Bone marrow (tissue), 2 donors: ENCODE data around the gene S100A11.

Experiments
- DNase-seq, 2 donors: peaks; one replicate each; lab custom pipeline; 2025; lab: John Stamatoyannopoulos, UW

The S100A11 gene

DNA sequence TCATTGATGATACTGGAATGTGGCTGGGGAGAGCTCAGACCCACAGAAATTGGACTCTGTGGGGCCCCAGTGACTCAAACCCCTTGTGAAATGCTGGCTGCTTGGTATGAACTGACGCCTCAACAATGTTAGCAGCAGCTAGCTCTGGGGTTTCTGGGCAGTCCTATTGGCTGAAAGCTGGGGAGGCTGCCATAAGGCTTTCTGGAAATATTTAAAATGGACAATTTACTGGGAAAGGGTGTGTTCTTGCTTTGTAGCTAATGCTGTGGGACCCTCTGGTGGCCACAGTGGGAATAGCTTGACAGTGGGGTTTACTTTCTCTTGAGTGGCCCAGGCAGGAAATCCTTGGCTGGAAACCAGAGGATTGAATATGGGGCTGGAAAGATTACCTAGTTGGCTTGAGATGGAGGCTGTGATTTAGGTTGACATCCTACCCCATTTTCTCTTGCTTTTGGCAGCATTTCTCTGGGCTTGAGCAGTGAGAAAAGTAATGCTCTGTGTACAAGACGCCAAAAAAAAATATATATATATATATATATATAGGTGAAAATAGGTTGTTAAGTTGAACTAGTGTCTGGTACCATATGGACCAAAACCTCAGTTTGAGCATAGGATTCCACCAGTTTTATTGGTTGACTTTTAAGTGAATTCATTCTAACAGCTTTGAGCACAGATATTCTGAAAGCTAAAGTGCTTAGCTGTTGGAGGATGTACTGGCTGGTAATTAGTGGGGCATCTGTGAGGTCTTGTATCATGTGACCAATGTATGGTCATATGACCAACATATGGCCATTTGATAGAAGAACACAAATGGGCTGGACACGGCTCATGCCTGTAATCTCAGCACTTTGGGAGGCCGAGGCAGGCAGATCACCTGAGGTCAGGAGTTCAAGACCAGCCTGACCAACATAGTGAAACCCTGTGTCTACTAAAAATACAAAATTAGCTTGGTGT is 34.9 kb downstream of the S100A11 start:
- DNase-seq, result peak; percentile 48 to 50

DNA sequence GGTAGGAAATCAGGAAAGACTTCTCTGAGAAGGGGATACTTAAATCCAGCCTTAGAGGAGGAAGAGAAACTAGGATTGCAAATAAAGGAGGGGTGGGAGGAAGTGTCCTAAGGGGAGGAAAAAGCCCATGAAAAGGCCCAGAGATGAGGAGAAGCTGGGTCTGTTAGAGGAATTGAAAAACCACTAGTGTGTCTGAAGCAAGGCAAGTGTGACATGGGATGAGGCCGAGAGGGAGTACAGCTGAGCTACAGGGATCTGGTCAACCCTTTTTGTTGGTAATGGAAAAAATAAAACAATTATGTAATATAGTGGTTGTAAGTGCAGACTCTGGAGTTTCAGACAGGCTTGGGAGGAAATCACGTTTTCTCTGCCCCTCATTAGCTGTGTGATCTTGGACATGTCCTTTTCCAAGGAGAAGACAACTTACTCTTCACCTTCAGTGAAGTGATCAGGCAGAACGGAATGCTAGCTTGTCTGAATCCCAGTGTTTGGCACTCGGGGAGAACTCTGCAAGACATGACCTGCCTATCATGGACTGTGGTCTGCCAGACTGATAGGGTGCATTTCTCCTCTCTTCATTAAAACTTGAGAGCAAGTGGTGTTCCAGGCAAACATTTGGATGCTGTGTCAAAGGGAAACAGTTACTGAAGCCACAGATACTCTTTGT is 35.7 kb downstream of the S100A11 start:
- DNase-seq, result no peak

DNA sequence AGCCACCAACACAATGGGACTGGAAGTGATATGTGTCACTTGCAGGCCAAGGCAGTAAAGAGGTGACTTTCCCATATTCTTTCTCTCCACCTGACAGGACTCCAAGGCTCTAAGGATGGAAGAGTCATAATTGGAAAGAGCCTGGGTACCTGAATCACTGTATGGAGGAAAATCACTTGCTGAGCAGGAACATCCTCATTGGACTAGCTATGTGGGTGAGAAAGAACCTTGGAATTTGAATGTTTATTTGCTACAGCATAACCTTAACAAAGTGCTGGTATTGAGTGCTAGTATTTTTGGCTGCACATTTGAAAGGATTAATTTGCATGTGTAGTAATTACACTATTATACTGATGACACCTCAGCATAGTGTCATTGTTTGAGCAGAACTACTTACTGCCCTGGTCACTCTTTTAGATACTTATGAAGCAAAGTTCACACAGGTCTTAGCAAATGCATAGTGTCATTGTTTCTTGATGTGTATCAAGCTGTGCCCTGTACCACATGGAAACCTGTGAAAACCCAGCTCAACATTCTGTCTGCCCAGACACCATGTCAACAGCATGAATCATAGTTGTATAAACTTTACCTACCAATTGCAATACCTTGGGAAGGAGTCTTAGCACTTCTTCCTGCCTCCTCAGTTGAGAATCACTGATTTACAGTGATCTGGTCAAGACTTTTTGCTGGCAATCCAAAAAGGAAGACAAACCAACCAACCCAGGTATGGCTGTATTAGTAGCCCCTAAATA is 38.0 kb downstream of the S100A11 start:
- DNase-seq, result no peak

DNA sequence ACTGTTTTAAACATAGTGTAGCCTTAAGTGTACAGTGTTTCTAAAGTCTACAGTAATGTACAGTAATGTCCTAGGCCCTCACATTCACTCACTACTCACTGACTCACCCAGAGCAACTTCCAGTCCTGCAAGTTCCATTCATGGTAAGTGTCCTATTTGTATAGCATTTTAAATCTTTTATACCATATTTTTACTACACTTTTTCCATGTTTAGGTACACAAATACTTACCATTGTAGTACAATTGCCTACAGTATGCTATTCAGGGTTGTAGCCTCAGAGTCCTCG is 39.6 kb downstream of the S100A11 start:
- DNase-seq, result no peak

DNA sequence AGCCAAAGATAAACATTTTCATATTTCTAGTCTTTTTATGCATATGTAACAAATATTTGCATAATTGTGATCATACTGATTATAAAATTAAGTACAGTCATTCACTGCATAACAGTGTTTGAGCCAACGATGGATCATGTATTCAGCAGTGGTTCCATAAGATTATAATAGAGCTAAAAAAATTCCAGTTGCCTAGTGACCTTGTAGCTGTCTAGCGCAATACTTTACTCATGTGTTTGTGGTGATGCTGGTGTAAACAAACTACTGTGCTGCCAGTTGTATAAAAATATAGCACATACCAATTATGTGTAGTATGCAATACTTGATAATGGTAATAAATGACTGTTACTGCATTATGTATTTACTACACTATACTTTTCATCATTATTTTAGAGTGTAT is 41.0 kb downstream of the S100A11 start:
- DNase-seq, result no peak

DNA sequence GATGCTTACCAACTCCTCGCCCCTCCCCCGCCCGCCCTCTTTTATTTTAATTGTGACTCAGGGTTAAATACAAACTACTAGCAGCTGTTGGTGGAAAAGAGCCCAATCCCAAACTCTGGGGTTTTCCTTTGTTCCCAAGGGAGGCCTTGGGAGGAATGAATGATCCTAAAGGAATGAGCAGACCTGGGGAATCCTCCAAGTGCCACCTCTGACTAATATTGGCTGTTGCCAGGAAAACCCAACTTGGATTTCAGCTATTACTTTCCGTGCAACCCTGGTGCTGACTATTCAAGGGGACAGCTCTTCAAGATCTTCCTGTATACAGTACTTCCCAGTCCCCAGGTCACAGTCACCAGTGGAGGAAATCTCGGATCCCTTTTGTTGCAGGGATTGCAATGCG is 41.8 kb downstream of the S100A11 start:
- no peak for DNase-seq

DNA sequence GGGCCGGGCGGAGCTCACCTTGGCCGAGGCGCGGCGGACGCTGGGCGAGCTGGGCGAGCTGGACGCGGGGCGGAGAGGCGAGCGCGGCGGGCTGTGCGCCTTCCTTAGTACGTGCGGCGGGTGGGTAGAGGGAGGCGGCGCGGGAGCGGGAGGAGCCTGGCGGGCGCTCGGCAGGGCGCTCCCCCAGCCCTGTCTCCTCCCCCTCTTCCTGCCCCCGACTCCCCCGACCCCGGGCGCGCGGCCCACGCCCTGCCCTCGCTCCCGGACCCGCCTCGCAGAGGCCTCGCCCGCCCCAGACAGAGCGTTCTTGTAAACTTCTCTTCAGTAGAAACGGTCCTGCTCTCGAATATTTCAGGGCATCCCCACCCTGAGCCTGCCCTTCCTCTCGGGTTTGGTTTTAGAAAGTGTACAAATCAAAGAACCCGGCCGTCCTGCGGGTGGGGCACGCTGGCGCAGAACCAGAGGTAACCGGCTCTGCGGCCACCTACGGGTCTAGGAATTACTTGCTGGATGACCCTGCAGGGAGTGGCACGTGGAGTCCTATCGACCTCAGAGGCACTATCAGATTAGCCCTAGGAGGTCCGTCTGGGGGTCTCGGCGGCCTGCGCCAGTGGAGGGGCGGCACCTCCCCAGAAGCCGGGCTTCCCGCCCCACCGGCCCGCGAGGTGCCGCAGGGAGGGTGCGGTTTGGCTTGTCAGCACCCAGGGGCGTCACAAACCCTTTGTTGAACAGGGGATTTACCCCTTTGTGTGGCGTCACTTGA is 42.9 kb downstream of the S100A11 start, which contains the start of gene S100A10:
Gene S100A10, minus strand, starts transcription at position 126 of the 763 bp plus-strand sequence. CDS start 7,629 bp downstream, outside the sequence.
- peak in 1 of 2 donors; percentile 73 for DNase-seq

DNA sequence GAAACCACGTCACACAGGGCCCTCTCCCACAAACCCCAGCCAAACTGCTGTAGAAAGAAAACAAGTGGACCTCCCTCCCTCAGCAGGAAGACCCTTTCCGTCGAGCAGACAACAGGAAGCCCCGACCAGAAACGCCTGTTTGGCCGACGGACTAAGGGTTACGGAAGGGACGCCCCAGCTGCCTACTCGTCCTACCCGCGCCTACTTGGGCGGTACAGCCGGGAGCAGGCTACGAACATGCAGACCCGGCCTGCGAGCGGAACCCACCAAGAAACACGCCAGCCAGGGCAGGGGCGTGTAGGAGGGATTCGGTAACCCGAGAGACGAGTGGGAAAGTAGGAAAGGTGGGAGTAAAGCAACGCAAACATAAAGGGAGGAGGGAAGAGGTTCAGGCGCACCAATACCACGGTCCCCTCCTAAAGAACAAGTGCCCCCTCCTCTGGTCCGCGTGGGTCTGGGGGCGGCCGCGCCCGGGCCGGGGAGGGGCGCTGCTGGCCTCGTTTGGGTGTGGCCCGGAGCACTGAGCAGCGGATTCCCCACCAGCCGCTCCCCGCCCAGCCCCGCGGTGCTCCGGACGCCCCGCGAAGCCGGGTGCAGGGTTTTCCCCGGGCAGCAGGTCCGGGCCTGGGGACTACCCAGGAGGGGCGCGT is 43.6 kb downstream of the S100A11 start:
- peak in 1 of 2 donors; percentile 57 for DNase-seq

DNA sequence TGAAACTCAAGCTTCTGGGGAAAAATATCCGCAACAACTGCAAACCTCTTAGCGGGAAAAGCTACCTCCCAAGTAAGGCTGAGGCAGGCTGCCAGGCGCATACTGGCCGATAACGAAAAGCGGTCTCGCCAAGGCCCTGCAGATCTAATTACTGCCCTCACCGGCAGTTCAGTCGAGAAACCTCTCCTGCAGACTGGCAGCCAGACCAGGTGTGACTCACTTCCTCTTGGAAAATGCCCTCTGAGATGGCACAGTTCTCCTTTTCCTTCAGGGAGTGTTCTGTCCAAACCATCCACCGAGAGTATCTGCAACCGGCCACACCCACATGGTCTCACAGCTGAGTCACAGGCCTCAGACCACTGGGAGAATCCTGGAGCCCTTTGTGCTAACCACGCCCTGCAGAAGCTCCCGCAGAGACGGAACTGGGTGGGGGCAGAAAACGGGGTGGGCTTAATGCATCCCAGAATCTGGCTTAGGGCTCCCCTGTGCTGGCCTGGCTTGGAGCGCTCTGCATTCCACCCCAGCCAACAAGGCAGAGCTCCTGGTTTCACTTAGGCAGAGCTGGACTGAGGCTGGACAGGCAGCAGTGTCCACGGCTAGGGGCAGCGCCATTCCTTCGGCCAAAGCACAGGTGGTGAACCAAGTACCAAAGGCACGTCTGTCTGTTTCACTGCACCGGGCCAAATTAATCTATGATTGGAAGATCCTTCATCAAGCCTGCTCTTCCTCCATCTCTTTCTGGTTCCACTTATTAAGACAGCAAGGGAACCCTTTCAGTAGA is 44.3 kb downstream of the S100A11 start:
- DNase-seq, result peak in 1 of 2 donors; percentile 63

DNA sequence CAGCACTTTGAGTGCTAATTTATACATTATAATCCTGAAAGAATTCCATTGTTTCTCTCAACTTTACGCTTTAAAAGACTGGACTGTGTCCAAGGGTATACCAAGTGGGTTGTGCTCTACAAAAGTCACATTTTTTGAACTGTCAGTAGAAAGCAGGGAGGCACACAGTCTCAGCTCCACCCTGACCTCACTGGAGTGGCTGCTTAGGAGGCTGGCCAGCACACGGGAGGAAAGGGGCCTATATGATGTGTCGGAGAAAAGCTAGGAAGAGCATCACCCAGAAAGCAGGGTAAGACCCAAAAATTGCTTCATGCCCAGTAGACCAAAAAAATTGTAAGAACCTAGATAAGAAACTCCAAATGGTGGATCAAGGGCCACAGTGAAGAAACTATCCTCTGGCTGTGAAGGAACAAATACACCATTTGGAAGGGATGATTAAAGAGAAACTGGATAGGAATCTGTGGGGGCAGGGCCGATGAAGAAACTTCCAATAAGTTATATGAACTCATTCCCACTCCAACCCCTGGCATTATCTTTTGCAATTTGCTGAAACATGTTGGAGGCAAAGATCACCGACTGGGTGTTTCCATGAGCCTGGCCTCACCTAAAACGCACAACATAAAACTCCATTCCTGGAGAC is 45.0 kb downstream of the S100A11 start:
- DNase-seq, result no peak

DNA sequence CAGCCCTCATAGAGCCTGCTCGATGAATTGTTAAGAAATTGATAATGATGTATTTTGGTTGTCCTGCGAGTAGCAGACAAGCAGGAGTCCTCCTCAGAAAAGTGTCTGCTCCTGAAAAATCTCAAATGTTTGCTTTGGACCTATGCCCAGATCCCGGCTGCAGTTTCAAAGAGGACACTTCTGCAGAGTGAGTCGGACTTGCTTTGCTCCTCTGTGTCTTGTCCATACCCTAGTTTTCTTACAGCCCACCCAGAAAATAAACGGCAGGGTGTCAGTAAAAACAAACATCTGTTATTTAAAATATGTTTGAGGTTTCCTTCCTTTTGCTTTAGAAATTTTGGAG is 46.0 kb downstream of the S100A11 start:
- DNase-seq, result no peak

DNA sequence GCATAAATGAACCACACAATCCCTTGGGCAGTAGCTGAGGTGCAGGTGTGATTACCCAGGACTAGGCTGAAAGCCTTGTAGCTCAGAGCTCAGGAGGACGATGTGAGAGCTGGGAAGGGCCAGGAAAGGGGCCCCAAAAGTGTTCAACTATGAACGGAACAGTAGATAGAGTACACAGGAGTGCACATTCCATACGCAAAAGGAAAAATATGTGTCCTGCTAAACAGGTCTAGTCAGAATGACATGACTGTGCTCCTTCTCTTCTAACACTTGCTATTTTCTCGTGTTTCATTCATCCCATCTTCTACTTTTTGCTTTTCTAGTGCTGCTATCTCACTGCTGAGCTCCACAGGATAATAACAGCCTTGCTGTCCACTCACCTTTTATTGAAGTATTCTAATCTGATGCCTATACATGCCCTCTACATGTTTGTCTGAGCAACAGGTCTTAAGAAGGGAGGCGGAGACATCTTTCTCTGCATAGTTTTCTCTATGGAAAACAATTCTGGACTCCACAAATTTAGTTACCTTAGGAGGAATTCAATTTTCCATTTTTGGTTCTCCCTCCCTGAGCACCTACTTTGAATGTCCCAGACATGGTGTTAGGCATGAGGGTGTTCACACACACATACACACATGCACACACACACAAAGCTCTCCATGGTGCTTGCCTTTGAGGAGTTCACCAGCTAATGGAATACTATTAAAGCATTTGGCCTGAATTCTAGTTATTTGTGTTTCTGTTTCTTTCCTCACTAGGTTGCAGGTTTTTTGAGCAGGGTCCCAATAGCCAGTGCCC is 46.5 kb downstream of the S100A11 start:
- no peak for DNase-seq

DNA sequence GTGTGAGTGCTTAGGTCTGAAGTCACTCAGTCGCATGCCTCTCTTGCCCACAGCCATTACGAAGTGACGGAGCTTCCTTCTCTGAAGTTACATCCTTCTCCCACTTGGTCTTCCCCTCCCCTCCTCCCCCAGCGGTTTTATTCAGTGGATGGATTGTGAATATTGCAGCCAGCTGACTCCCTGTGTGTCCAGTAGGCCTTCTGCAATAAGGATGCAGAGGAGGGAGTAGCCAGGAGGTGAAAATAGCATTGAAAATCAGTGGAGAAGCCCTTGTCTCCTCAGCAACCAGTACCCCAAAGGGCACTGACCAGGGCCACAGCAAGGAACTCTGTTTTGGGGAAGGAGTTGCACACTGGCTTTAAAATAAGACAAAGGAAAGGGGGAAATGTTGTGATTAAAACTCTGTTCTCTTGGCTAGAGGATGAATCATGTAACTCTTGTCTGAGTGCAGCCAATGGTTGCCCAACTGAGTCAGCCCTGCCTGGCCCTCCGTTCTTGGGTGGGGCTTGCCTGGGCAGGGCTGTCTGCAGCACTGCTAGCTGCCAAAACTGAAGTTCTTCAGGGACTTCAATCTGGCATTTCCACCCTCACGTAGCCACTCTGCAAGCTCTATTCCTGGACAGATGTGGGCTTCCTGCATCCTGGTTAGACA is 47.5 kb downstream of the S100A11 start:
- DNase-seq, result peak in 1 of 2 donors; percentile 66

DNA sequence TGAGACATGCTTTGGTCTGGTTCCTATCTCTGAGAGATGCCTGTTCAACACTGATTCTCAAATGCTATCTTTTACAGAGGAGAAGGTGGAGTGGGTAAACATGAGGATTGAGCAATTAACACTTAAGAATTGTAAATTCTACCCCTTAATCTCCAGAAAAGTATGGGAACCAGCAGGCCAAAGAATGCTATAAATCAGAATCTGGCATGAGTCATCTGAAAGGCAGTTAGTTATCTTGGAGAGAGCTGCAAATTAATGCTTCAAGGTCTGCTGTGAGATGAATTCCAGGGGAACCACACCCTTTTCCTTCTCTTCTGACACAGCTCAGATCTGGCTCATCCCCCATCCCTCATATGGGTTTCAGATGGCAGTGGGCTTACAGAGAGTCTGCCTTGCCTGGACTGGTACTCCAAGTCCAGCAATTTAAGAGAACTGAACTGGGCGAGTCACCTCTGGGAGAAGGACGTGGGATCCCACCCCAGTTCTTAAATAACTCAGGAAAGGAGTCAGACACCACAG is 48.3 kb downstream of the S100A11 start:
- DNase-seq, result no peak

DNA sequence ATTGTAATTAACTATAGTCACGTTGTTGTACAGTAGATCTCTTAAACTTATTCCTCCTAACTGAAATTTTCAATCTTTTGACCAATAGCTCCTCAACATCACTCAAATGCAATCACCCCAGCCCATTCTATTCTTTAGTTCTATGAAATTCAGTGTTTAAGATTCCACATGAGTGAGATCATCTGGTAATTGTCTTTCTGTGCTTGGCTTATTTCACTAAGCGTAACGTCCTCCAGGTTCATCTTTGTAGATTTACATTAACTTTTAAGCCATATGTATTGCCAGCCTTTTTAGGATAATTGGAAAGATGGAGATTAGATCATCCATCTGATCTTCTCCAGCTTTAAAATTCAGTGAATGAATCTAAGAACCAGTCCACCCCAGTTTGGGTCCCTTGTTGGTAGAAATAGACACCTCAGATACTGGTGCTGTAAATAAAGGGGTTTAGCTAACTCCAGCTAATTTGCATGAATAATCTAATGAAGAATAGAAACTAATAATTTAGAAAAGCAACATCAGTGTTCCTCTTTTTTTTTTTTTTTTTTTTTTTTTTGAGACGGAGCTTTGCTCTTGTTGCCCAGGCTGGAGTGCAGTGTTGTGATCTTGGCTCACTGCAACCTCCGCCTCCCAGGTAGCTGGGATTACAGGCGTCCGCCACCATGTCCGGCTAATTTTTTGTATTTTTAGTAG is 50.2 kb downstream of the S100A11 start:
- DNase-seq, result no peak

DNA sequence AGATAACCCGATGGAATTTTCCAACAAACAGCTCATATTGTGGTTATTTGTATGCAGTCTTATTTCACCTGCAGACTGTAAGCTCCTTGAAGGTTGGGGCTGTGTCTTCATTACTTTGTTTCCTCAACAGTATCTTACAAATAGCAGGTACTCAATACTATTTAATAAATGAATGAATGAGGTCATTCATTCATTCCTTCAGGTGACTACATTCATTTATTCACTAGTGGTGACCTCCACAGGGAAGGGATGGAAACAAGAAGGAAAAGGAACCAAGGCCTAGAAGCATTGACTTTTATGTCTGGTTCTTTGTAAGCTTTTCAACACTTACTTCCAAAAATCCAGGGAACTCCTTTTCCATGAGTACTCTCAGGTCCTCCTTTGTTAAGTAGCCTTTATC is 51.0 kb downstream of the S100A11 start:
- no peak for DNase-seq

DNA sequence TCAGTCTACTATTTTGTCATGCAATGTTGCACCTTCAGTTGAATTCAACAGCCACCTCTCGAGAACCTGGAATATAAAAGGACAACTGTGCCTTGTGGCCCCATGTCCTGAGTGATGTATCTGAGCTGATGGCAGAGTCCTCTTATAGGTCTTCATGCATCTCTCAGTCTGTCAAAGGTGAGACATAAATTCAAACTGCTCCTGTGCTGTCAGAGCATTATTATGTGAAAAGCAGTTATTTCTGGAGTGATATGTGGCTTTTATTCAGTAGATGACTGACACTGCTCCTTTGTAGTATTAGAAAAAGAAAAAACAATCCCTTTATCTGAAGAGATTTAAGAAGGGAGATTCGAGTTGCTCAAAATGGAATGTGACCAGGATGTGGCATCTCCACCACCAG is 51.5 kb downstream of the S100A11 start:
- no peak for DNase-seq
